GM21515 (cell line): ENCODE results near the gene LNX1.
A peak's percentile ranks its signal among the peaks of the same experiment; 100 is the strongest.

Experiments
- ATAC-seq: cut with Tn5 transposase; IDR thresholded peaks from one replicate; pipeline ENCODE4 v1.9.1; 2021; ENCODE audit not compliant: unreplicated experiment

Gene LNX1

GRCh38 chr4:53575552-53575951 lies 15.7 kb downstream of the LNX1 start:
- ATAC-seq: no peak

GRCh38 chr4:53574528-53574927 lies 16.8 kb downstream of the LNX1 start:
- no peak for ATAC-seq

- ATAC-seq: no peak
Observed at GRCh38 chr4:53573696-53574095, 17.6 kb downstream of the LNX1 start.

GRCh38 chr4:53572600-53572994 lies 18.7 kb downstream of the LNX1 start:
- no peak for ATAC-seq

GRCh38 chr4:53571936-53572599 lies 19.2 kb downstream of the LNX1 start:
- ATAC-seq: no peak

GRCh38 chr4:53563824-53564223 lies 27.5 kb downstream of the LNX1 start:
- ATAC-seq: peak; percentile 66

- no peak for ATAC-seq
Observed at GRCh38 chr4:53562409-53562808, 28.9 kb downstream of the LNX1 start.

GRCh38 chr4:53559021-53559620 lies 32.2 kb downstream of the LNX1 start:
- no peak for ATAC-seq

GRCh38 chr4:53558065-53558801 lies 33.1 kb downstream of the LNX1 start:
- ATAC-seq: no peak

- no peak for ATAC-seq
Observed at GRCh38 chr4:53557669-53558064, 33.6 kb downstream of the LNX1 start.

- ATAC-seq: no peak
Observed at GRCh38 chr4:53556651-53557050, 34.6 kb downstream of the LNX1 start.

GRCh38 chr4:53553486-53554210 lies 37.6 kb downstream of the LNX1 start:
- ATAC-seq: no peak

GRCh38 chr4:53552711-53553110 lies 38.6 kb downstream of the LNX1 start:
- ATAC-seq: no peak

- no peak for ATAC-seq
Observed at GRCh38 chr4:53551958-53552357, 39.3 kb downstream of the LNX1 start.

- no peak for ATAC-seq
Observed at GRCh38 chr4:53551281-53551864, 39.9 kb downstream of the LNX1 start.

- no peak for ATAC-seq
Observed at GRCh38 chr4:53548662-53549061, 42.6 kb downstream of the LNX1 start.

- no peak for ATAC-seq
Observed at GRCh38 chr4:53547983-53548382, 43.3 kb downstream of the LNX1 start.

GRCh38 chr4:53545942-53546581 lies 45.2 kb downstream of the LNX1 start:
- ATAC-seq: no peak

- no peak for ATAC-seq
Observed at GRCh38 chr4:53545273-53545672, 46.0 kb downstream of the LNX1 start.

- no peak for ATAC-seq
Observed at GRCh38 chr4:53543561-53543960, 47.7 kb downstream of the LNX1 start.
